CD4-positive, alpha-beta T cell treated with Interleukin-17A for 4 hours (primary cell): ENCODE data around the gene HMX3.

Experiments used
- DNase-seq: peaks from one replicate; pipeline ENCODE4 v3.0.0-alpha.2; 2020; ENCODE audit warnings: mixed read lengths

Gene HMX3

GRCh38 chr10:123135415-123136141, at the start of gene HMX3:
HMX3 (plus strand) TSS chr10:123135970; CDS start chr10:123136051, 81 bp downstream.
- peak; percentile 31 for DNase-seq

DNA sequence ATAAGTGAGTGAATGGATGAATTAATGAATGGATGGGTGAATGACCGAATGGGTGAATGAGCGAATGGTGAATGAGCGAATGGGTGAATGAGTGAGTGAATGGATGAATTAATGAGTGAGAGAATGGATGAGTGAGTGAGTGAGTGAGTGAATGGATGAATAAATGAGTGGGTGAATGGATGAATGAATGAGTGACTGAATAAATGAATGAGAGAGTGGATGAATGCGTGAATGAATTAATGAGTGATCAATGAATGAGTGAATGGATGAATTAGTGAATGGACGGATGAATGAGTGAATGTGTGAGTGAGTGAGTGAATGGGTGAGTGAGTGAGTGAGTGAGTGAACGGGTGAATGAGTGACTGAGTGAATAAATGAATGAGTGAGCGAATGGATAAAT, 49.5 kb upstream of the HMX3 start:
- DNase-seq, result no peak

DNA sequence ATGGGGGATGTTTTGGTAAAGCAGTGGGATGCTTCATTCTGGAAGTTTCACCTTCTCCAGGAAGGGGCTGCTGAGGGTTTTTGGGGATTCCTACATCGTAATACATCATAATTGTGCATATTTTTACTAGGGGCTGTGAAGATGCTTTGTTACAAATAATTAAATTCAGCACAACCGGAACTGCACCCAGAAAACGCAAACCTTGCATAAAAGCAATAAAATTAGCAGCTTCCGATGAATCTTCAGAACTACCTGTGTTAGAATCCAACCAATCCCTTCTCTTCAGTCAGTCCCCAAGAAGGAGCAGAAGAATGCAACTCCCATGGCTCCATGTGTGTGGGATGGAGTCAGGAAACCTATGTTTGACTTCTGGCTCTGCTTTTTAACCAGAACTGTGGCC, 48.4 kb upstream of the HMX3 start:
- no peak for DNase-seq

DNA sequence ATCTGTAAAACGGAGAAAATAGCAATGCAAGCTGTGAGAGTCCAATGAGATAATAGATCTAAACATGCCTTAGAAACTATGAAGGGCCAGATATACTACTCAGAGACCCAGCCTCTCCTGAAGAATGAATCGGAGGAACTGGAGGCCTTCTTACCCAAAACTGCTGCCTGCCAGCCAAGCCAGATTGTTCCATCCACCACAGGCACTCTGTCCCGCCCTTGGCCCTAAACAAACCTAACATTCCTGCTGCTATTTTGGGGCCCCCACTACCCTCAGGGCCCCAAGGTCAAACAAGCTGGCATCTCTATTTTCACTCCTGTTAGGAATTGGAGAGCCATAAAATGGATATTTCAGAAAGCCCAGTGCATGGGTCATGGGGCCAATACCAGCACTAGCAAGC, 48.0 kb upstream of the HMX3 start:
- no peak for DNase-seq

DNA sequence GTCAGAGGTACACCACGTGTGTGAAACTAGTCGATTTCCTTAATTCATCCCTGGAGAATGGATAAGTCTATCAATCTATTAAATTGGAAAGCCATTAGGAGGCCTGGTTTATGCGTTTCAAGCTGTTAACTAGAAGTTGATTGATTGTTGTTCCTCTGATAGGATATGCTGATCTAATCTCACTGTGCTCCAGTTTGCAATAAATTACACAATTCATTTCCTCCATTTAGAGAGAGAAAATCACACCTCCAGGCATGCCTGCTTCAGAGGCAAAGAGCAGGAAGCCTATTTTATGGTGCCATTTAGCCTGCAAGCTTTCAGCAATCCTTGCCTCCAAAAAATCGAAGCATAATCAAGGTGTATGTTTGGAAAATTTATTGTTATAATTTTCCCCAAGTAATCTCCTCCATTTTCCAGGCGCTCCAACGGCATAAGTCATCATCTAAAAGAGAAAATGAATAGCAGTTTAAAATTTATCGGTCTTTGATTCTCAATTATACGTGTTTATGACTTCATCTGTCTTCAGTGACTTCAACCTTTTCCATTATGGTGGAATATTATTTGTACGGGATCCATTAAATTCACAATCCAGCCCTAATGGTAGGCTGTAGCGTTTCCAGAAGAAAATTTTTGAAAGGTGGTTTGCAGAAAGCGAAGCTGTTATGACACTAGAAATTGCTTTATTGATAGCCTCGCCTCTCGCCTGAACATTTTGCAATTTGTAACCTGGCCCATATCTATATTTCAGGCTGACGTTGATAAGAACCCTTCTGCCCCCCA, 42.9 kb upstream of the HMX3 start:
- DNase-seq, result no peak

DNA sequence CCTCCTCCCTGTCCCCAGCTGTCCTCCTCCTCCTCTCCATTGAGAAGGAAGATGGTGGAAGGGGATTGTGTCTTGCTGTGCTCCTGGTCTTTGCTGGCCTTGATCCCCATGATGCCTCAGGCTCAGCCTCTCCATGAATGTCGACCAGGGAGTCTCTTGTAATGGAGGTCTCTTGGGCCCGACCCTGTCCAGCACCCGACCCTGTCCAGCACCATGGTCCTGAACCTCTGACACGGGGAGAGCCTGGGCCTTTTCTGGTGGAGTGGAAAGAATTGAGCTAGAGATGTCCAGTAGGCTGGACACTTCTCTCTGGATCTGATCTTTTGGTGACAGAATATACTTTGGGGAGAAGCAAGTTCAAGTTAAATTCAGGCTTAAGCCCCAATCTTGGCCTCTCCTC, 42.3 kb upstream of the HMX3 start:
- no peak for DNase-seq

GRCh38 chr10:123096452-123096851, 39.3 kb upstream of the HMX3 start:
- DNase-seq, result no peak

- DNase-seq, result no peak
Measured at GRCh38 chr10:123097039-123097438, 38.7 kb upstream of the HMX3 start.

DNA sequence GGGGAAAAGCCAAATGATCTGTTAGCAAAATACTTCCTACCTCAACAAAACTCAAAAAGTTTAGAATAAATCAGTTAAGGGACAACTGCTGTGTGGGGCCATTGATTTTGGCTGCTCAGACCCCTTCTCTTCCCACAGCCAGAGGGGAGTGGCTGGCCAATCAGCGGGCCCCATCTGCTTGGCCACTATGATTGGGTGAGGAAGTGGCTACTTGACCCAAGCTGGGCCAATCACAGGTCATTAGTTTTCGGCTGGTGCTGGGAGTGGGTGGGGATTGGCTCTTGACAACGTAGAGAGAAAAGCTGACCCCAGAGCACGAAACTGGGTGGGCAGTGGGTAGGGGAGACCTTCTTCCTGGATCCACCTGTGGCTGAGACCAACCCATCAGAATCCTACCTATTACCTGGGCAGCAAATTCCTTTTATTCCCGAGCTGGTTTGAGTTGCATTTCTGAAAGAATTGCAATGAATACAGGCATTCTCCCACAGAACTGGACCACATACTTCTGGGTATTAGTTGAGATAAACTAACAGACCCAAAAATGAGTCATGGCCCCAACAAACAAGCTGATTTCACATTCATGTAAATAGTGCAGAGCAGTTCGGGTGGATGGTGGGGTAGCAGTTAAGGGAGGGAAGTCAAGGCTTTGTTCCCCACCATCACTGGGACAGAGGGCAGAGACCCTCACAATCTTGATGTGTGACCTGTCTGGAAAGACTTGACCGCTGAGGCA, 35.6 kb upstream of the HMX3 start:
- DNase-seq, result no peak

DNA sequence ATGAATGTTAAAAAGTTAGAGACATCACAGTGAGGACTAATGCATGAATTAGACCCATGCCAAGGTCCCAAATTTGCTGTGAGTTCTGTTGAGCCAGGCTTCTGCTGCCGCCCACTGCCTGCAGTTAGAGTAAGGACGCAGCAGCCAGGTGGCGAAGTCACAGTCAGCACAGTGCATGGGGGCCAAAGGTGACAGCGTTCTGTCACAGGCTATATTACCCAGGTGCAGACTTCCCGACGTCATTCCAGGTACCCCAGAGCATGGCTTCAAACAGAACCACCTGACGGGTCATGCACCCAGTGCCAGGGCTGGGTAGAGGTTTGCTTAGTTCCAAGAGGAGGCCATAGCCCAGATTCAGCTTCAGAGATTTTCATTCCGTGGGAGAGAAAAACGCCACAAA, 33.9 kb upstream of the HMX3 start:
- DNase-seq, result no peak

DNA sequence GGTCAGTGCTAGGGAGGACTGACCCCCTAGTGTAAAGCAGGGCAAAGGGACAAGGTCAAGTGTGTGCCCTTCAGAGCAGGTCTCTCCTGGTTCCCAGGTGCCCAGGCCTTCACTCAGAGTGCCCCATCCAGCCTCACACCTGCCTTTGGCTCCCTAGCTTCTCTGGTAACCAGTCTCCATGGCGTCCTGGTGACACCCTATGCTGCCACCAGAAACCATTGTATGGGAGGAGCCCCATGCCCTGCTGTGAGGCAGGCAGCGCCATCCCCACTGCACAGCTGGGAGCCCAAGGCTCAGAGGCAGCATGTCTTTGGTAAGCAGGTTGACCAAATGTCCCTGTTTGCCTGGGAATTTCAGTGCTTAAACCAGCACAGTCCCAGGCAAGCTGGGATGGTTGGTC, 33.1 kb upstream of the HMX3 start:
- DNase-seq, result no peak

- DNase-seq, result no peak
Measured at GRCh38 chr10:123103944-123104343, 31.8 kb upstream of the HMX3 start.

- DNase-seq, result no peak
Measured at GRCh38 chr10:123109466-123109865, 26.3 kb upstream of the HMX3 start.

- no peak for DNase-seq
Measured at GRCh38 chr10:123117644-123118417, 17.9 kb upstream of the HMX3 start.

DNA sequence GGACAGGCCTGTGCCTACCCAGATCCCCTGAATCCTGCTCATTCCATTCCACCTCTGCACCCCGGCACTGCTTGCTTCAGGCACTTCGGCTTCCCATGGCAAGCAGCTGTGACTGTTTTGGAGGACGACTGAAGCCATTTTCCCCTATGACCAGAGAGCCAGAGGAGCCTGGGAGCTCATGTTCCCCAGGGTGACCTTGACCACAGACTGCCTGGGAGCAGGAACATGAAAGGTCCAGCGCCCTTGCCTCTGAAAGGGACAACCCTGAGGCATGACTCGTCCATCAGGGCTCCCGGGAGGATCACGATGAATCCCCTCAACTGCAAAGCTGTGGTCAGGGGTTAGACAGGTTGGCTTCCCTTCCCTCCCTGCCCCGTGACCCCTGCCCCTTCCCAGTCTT, 16.7 kb upstream of the HMX3 start:
- no peak for DNase-seq

- no peak for DNase-seq
Measured at GRCh38 chr10:123126246-123126645, 9.5 kb upstream of the HMX3 start.

DNA sequence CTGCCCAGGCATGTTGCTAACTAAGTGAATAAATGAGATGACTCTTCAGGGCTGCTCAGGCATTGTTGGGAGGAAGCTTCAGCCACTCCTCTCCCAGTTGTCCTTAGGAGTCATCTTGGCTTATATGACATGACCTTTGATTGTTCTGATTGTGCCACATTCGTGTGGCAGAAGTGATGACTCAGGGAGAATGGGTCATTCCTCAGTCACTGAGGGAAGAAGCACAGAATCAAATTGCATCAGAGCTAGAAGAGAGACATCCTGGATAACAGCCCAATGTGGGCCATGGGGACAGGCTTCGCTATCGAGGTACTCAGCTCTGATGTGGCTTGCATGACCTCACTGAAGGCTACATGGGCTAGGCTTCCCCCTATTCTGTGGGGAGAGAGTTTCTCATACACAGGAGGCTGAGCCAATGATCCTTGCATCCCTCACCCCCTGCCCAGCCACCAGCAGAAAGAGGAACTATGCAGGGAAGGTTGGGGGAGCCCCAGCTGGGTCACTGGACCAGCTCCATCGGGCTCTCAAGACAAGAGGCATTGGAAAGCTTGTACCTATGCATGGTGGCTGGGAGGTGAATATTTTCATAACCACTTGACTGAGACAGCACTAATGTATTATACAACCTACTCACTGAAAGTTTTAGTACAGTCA, 6.0 kb upstream of the HMX3 start:
- no peak for DNase-seq

DNA sequence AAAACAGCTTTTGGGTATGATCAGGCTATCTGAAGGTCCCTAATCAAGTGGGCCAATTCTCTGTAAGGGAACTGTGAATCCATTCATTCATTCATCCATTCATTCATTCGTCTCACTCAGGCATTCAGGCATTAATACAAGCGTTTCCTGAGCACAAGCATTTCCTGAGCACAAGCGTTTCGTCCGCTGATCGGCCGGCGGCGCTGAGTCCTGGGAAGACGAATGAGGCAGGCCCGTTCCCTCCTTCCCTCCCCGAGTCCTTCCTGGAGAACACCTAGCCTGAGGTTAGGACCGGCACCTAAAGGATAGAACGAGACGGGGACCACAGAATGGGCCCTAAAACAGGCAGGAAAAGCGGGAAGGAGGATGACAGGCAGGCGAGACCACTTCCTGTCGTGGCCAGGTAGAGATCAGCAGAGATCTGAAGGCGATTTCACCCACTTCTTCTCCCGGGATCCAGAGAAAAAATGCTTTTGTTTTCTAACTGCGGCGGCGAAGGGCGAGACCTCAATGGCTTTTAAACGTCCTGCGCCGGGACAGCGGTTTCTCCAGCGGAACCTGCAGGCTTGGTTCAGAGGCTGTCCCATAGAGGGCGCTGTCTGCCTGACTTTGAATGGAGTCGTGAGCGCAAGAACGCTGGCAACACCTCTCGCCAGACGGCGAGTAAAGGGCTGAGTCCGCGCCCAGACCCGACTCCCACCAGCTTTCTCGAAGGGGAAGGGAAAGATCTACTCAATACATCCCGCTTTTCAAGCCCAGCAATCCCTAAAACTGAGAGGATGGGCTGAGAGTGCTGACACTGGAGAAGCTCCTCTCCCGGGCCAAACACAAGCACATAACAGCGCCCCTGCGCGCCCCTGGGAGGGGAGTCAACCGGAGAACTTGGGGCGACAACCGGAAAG, 2.9 kb upstream of the HMX3 start:
- peak; percentile 92 for DNase-seq

GRCh38 chr10:123133541-123134342, 2.0 kb upstream of the HMX3 start:
- DNase-seq, result no peak

DNA sequence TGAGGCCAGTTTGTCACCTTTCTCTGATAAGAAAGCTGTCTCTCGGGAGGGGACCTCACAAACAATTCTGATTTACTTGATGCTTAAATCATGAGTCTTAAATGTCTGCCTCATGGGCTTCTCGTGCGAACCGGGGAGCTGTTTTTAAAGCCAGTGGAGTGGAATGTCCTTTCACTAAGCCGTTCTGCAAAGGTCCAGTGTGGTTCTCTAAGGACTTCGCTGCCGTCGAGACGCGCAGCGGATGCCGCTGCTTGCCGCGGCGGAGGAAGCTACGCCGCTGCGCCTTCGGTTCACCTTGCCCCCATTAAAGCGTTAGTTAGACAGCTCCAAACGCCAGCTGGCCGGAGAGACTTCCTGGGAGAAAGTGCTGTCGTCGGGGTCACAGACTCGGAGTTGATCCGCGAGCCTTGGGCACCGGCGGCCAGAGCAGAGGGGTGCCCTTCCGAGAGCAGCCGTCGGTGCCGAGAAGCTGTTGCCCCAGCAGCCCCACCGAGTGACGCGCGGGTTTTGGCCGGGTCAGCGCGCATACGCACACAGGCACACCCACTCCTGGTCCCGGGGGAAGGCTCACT, 1.3 kb upstream of the HMX3 start:
- DNase-seq, result no peak
